ENCODE data around the gene NMRK1.
A peak's percentile ranks its signal among the peaks of the same experiment; 100 is the strongest.

Gene NMRK1
- total RNA-seq, result 49.3 to 61.0 (median 53.5) reads per million in 3 donors

DNA sequence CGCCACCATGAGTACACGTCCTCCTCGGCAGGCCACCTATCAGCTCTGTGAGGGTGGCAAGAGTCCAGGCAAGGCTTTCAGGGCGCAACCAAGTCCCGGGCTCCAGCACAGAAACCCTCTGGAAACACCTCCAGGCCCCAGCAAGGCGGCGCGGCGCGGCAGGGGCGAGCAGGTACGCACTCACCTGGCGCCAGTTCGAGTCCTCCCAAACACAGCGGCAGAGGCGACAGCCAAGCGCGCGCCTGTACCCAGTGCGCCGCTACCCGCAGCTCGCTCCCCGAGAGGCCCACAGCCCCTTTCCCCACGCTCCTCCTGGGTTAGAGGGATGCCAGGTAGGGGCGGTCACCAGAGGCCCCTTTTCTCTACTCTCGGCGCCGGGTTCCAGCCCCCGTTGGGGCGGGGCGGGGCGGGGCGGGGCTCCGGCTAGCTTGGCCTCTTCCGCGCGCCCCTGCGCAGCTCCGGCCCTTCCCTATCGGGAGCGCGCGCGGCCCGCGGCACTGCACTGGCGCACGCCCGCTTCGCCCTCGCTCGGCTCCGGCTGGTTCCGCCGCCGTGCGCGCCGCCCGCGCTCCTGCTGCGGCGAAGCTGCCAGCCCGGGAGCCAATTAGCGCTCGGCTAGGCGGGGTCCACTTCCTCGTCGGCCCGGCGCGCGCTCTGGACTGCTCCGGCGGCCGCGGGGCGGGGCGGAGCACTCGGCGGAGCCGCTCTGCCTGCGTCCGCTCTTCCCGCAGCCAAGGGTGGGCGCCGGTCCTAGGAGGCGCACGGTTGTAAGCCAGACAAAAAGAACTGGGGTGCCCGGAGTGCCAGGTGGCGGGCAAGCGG, at the start of gene NMRK1, which contains the start of gene OSTF1:
TSS of gene NMRK1 (minus strand) at position 332 of the 822 bp plus-strand sequence. CDS start 5,040 bp downstream, outside the sequence.
TSS of gene OSTF1 (plus strand) at position 691 of the 822 bp plus-strand sequence. CDS start 179 bp downstream, outside the sequence.
- peak; percentile 85 to 89 (median 88) for DNase-seq
- no peaks in the 10 kb centered on the region for H3K9me3 ChIP-seq (ENCODE audit: control insufficient read depth, low read length)
- H3K27ac ChIP-seq (ENCODE audit: insufficient read depth, low read length, poor library complexity, severe bottlenecking), result peak within 1 kb of the TSS; percentile 88
- peaks cover 46% of the 10 kb centered on the region for H3K4me1 ChIP-seq (ENCODE audit: control insufficient read depth, insufficient read depth, low read length, poor library complexity, severe bottlenecking)
- peaks cover under 1% of the 10 kb centered on the region for H3K36me3 ChIP-seq (ENCODE audit: control insufficient read depth, insufficient read depth, low read length)
- H3K4me3 ChIP-seq (ENCODE audit: insufficient read depth, low read depth, low read length, poor library complexity, severe bottlenecking), result peak within 1 kb of the TSS; percentile 96
- H3K27me3 ChIP-seq (replicated peaks; ENCODE audit: control insufficient read depth, insufficient read depth, low read length, poor library complexity, severe bottlenecking), result no peaks in the 10 kb centered on the region

DNA sequence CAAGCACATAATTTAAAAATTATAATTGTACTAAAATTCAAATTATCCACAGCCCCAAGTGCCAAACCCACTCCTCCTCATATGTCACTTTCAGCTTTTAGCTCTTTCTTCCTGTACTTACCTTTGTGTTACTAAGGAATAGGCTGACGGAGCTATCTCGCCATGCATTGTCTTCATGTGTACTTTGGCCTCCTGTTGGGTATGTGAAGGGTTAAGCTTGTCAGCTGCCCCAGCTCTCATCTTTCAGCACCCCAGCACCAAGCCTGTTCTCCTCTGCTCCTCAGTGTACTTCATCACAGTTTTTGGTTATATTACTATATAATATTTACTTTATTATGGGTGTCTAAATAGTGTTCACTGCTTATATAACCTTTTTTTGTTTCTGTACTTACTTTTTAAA, 46.5 kb upstream of the NMRK1 start:
- Histone ChIP-seq H3K36me3 (ENCODE audit: control insufficient read depth, insufficient read depth, low read length) (peaks cover 44% of the 10 kb centered on the region), H3K4me3 (ENCODE audit: insufficient read depth, low read depth, low read length, poor library complexity, severe bottlenecking) (no peak overlapping the region), H3K9me3 (ENCODE audit: control insufficient read depth, low read length) (no peaks in the 10 kb centered on the region), H3K27me3 (replicated peaks; ENCODE audit: control insufficient read depth, insufficient read depth, low read length, poor library complexity, severe bottlenecking) (no peaks in the 10 kb centered on the region), H3K4me1 (ENCODE audit: control insufficient read depth, insufficient read depth, low read length, poor library complexity, severe bottlenecking) (peaks cover 12% of the 10 kb centered on the region), H3K27ac (ENCODE audit: insufficient read depth, low read length, poor library complexity, severe bottlenecking) (no peak overlapping the region)
- DNase-seq, result no peak

DNA sequence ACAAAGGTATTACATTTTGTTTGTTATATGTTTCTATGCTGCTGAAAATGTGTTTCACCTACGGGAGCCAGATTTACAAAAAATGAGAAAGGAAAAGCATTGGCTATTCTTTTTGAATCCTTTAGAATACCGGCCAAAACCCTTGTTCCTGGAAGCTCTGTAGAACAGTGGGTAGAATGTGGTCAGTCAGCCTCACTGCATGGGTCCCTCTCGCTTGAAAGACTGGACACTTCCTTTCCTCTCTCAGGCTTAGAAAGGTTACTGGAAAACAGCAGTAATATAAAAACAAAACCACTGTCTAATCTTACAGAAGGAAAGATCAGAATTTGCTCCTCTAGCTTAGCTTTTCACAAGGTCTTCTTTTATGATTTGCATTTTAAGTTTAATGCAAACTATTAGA, 45.4 kb upstream of the NMRK1 start:
- H3K4me1 ChIP-seq (ENCODE audit: control insufficient read depth, insufficient read depth, low read length, poor library complexity, severe bottlenecking), result peaks cover 5% of the 10 kb centered on the region
- H3K4me3 ChIP-seq (ENCODE audit: insufficient read depth, low read depth, low read length, poor library complexity, severe bottlenecking), result no peak overlapping the region
- no peaks in the 10 kb centered on the region for H3K9me3 ChIP-seq (ENCODE audit: control insufficient read depth, low read length)
- no peak overlapping the region for H3K27ac ChIP-seq (ENCODE audit: insufficient read depth, low read length, poor library complexity, severe bottlenecking)
- DNase-seq, result no peak
- H3K36me3 ChIP-seq (ENCODE audit: control insufficient read depth, insufficient read depth, low read length), result peaks cover 45% of the 10 kb centered on the region
- H3K27me3 ChIP-seq (replicated peaks; ENCODE audit: control insufficient read depth, insufficient read depth, low read length, poor library complexity, severe bottlenecking), result no peaks in the 10 kb centered on the region

DNA sequence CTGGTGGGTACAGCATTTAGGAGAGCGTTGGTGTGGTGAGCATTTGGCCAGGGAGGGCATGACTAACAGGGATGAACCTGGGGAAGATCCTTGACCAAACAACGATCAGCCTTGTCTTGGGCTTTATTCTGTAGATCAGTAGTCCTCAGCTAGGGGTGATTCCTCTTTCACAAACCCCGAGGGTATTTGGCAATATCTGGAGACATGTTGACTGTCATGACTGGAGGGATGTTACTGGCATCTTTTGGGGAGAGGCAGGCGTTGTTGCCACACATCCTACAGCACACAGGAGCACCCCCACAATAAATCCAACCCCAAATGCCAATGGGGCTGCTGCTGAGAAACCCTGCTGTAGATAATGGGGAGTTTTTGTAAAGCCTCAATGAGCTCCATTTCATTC, 44.3 kb upstream of the NMRK1 start:
- no peak overlapping the region for H3K27ac ChIP-seq (ENCODE audit: insufficient read depth, low read length, poor library complexity, severe bottlenecking)

DNA sequence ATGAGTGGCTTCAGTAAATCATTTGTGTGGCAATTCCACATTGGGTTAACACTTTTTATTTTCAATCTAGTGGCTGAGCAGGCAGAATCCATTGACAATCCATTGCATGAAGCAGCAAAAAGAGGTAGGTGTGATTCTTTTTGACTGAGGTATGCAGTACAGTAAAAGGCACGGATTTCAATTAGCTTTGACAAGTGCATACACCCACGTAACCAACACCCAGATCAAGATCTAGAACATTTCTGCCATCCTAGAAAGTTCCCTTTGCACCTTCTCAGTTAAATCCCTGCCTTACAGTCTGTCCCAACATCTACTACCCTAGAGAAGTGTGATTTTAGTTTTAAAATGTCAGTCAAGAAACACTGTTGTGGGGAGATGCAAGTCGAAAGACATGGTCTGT, 43.7 kb upstream of the NMRK1 start:
- no peak overlapping the region for H3K27ac ChIP-seq (ENCODE audit: insufficient read depth, low read length, poor library complexity, severe bottlenecking)

More for the DNA sequence above, 44.3 kb upstream of the NMRK1 start:
- no peaks in the 10 kb centered on the region for H3K9me3 ChIP-seq (ENCODE audit: control insufficient read depth, low read length)
- H3K4me1 ChIP-seq (ENCODE audit: control insufficient read depth, insufficient read depth, low read length, poor library complexity, severe bottlenecking), result no peaks in the 10 kb centered on the region
- H3K36me3 ChIP-seq (ENCODE audit: control insufficient read depth, insufficient read depth, low read length), result peaks cover 45% of the 10 kb centered on the region
- DNase-seq, result no peak
- no peak overlapping the region for H3K4me3 ChIP-seq (ENCODE audit: insufficient read depth, low read depth, low read length, poor library complexity, severe bottlenecking)
- H3K27me3 ChIP-seq (replicated peaks; ENCODE audit: control insufficient read depth, insufficient read depth, low read length, poor library complexity, severe bottlenecking), result no peaks in the 10 kb centered on the region

DNA sequence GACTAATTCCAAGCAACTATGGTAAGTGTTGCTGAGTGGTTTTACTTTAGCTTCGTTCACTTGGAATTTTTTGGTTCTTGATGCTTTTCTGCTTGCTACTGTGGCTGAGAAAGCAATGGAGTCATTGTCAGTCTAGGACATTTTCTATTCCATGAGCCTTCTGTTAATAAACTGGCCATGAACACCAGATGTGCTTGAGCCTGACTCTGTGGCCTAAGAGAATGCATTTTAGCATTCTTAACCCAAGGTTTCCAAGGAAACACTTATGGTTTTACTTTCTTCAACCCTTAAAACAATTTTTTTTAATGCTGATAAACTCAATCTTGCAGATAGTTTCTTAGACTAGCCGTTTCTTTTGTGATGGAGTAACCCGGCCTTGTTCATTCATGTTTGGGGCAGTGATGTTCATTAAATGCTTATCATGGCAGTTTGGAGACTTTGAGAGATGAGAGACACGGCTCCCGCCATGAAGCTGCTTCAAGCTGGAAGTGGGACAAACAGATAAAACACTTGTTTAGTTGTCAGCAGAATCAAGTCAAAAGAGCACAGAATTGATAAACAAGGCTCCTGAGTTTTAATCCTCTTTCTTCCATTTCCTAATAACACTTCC, 42.8 kb upstream of the NMRK1 start:
- Histone ChIP-seq H3K27me3 (replicated peaks; ENCODE audit: control insufficient read depth, insufficient read depth, low read length, poor library complexity, severe bottlenecking) (no peaks in the 10 kb centered on the region), H3K4me3 (ENCODE audit: insufficient read depth, low read depth, low read length, poor library complexity, severe bottlenecking) (no peak overlapping the region), H3K4me1 (ENCODE audit: control insufficient read depth, insufficient read depth, low read length, poor library complexity, severe bottlenecking) (no peaks in the 10 kb centered on the region), H3K9me3 (ENCODE audit: control insufficient read depth, low read length) (no peaks in the 10 kb centered on the region), H3K27ac (ENCODE audit: insufficient read depth, low read length, poor library complexity, severe bottlenecking) (no peak overlapping the region), H3K36me3 (ENCODE audit: control insufficient read depth, insufficient read depth, low read length) (peaks cover 42% of the 10 kb centered on the region)
- no peak for DNase-seq

More for the DNA sequence above, 43.7 kb upstream of the NMRK1 start:
- H3K9me3 ChIP-seq (ENCODE audit: control insufficient read depth, low read length), result no peaks in the 10 kb centered on the region
- H3K36me3 ChIP-seq (ENCODE audit: control insufficient read depth, insufficient read depth, low read length), result peaks cover 45% of the 10 kb centered on the region
- no peaks in the 10 kb centered on the region for H3K27me3 ChIP-seq (replicated peaks; ENCODE audit: control insufficient read depth, insufficient read depth, low read length, poor library complexity, severe bottlenecking)
- no peaks in the 10 kb centered on the region for H3K4me1 ChIP-seq (ENCODE audit: control insufficient read depth, insufficient read depth, low read length, poor library complexity, severe bottlenecking)
- H3K4me3 ChIP-seq (ENCODE audit: insufficient read depth, low read depth, low read length, poor library complexity, severe bottlenecking), result no peak overlapping the region
- DNase-seq, result no peak

DNA sequence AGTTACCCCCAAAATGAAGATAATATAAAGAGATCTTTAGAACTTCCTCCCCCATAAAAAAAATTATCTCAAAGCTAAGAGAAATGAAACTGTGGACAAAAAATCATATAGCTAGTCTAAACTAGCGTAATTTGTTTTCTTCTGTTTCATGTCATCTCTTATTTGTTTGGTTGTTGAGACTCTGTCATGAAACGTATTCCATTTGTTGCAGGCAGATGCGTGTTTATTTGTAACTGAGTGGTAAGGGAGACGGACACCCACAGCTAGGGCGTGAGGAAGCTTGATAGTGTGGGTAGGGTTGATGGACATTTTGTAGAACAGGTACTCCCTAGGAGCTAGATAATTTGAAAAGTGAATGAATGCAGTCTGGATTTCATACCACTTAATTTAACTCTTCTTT, 42.2 kb upstream of the NMRK1 start:
- no peak for DNase-seq
- no peaks in the 10 kb centered on the region for H3K27me3 ChIP-seq (replicated peaks; ENCODE audit: control insufficient read depth, insufficient read depth, low read length, poor library complexity, severe bottlenecking)
- H3K36me3 ChIP-seq (ENCODE audit: control insufficient read depth, insufficient read depth, low read length), result peaks cover 37% of the 10 kb centered on the region
- H3K4me3 ChIP-seq (ENCODE audit: insufficient read depth, low read depth, low read length, poor library complexity, severe bottlenecking), result no peak overlapping the region
- H3K27ac ChIP-seq (ENCODE audit: insufficient read depth, low read length, poor library complexity, severe bottlenecking), result no peak overlapping the region
- no peaks in the 10 kb centered on the region for H3K4me1 ChIP-seq (ENCODE audit: control insufficient read depth, insufficient read depth, low read length, poor library complexity, severe bottlenecking)
- no peaks in the 10 kb centered on the region for H3K9me3 ChIP-seq (ENCODE audit: control insufficient read depth, low read length)

DNA sequence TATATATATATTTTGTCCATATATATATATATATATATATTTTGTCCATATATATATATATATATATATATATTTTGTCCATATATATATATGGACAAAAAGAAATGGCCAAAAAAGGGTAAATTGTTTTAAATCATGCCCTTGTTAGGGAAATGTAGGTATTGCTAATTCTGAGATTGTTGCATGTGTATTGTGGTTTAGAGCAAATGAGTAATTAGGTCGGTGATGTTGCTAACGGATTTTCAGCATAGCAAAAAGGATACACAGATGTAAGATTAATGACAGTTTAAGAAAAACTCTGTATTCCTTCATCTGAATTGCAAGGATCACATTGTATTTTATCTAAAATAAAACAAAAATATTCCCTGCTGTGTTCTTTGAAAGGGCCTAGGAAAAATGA, 40.6 kb upstream of the NMRK1 start:
- Histone ChIP-seq H3K4me3 (ENCODE audit: insufficient read depth, low read depth, low read length, poor library complexity, severe bottlenecking) (no peak overlapping the region), H3K9me3 (ENCODE audit: control insufficient read depth, low read length) (no peaks in the 10 kb centered on the region), H3K27ac (ENCODE audit: insufficient read depth, low read length, poor library complexity, severe bottlenecking) (no peak overlapping the region), H3K36me3 (ENCODE audit: control insufficient read depth, insufficient read depth, low read length) (peaks cover 23% of the 10 kb centered on the region), H3K27me3 (replicated peaks; ENCODE audit: control insufficient read depth, insufficient read depth, low read length, poor library complexity, severe bottlenecking) (no peaks in the 10 kb centered on the region), H3K4me1 (ENCODE audit: control insufficient read depth, insufficient read depth, low read length, poor library complexity, severe bottlenecking) (no peaks in the 10 kb centered on the region)
- no peak for DNase-seq

DNA sequence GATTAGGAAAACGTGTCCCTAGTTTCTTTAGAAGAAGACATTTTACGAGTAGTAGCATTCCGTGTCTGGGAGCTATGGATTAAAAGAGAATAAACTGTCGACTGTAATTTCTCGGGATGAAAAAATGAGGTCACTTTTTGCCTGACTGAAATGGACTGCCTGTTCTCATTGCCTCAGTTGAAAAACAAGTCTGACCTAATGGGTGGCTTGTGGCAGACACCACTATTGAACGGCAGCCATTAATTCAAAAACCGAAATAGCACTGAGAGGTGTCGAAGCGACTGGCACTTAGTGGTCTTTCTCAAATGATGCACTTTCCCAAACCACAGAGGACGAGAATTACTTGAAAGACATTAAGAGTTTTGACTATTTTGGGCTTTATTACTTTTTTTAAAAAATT, 35.7 kb upstream of the NMRK1 start:
- no peak for DNase-seq
- Histone ChIP-seq H3K36me3 (ENCODE audit: control insufficient read depth, insufficient read depth, low read length) (peaks cover 8% of the 10 kb centered on the region), H3K4me3 (ENCODE audit: insufficient read depth, low read depth, low read length, poor library complexity, severe bottlenecking) (no peak overlapping the region), H3K4me1 (ENCODE audit: control insufficient read depth, insufficient read depth, low read length, poor library complexity, severe bottlenecking) (no peaks in the 10 kb centered on the region), H3K9me3 (ENCODE audit: control insufficient read depth, low read length) (no peaks in the 10 kb centered on the region), H3K27me3 (replicated peaks; ENCODE audit: control insufficient read depth, insufficient read depth, low read length, poor library complexity, severe bottlenecking) (no peaks in the 10 kb centered on the region), H3K27ac (ENCODE audit: insufficient read depth, low read length, poor library complexity, severe bottlenecking) (no peak overlapping the region)

DNA sequence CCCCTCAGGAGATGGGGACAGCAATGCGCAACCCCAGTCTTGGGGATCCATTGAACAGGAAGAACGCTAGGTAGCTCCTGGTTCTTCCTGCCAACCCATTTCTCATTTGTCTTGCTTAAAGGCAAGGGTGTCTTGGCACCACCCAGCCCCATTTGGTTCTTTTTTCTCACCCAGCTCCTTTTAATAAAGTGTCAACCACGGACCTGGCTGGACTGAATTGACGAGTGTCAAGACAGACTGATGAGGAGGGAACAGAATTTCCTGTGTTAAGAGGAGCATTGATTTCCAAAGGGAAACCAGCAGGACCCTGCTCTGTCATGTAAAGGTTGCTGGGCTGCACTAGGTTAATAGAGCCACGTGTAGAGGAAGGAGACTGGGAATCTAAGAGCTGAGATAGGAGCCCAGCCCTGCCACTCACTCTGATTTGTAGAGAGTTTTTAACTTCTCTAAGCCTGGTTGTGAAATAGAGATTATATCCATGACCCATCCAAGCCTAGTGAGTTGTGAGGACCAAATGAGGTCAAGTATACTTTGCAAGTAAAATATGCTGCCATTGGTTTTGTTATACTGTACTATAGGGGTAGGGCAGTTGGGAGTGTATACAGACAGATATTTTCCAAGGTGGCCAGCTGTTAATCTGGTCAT, 34.1 kb upstream of the NMRK1 start:
- Histone ChIP-seq H3K9me3 (ENCODE audit: control insufficient read depth, low read length) (no peaks in the 10 kb centered on the region), H3K4me1 (ENCODE audit: control insufficient read depth, insufficient read depth, low read length, poor library complexity, severe bottlenecking) (no peaks in the 10 kb centered on the region), H3K27me3 (replicated peaks; ENCODE audit: control insufficient read depth, insufficient read depth, low read length, poor library complexity, severe bottlenecking) (no peaks in the 10 kb centered on the region), H3K36me3 (ENCODE audit: control insufficient read depth, insufficient read depth, low read length) (peaks cover 10% of the 10 kb centered on the region), H3K4me3 (ENCODE audit: insufficient read depth, low read depth, low read length, poor library complexity, severe bottlenecking) (no peak overlapping the region), H3K27ac (ENCODE audit: insufficient read depth, low read length, poor library complexity, severe bottlenecking) (no peak overlapping the region)
- DNase-seq, result no peak

Data from effector memory CD4-positive, alpha-beta T cell (primary cell).